HepG2 (cell line): ENCODE data around the gene BEAN1. TPM values are rescaled to one million over a fixed set of nuclear protein-coding genes. Genes with fewer than 3 reads are reported as not detected.
A peak's percentile ranks its signal among the peaks of the same experiment; 100 is the strongest.

Experiments
- ARHGAP35 ChIP-seq: sonication (generic); formaldehyde crosslinking; IDR thresholded peaks from 2 replicates; pipeline ENCODE4 v1.9.0; 2022; ENCODE audit warnings: mild to moderate bottlenecking, inconsistent platforms, moderate library complexity, missing genetic modification reagents, borderline replicate concordance
- CCAR2 ChIP-seq: fragments of 200-400 bp; formaldehyde crosslinking; optimal IDR thresholded peaks from 2 replicates; pipeline ENCODE3; 2018; ENCODE audit warnings: low read depth, mild to moderate bottlenecking, low read length, moderate library complexity
- DNMT3B ChIP-seq: conservative IDR thresholded peaks from 2 replicates; pipeline ENCODE4 v1.6.1; 2016; ENCODE audit warnings: missing biosample characterization, control low read depth
- ETV5 ChIP-seq: IDR thresholded peaks from 2 replicates; pipeline ENCODE4 v1.6.1; 2018; ENCODE audit warnings: missing biosample characterization, missing genetic modification reagents, inconsistent platforms, borderline replicate concordance
- IRF2 ChIP-seq: IDR thresholded peaks from 2 replicates; pipeline ENCODE4 v1.6.1; 2018; ENCODE audit warnings: missing genetic modification reagents, missing compliant biosample characterization
- MIER3 ChIP-seq: IDR thresholded peaks from 2 replicates; pipeline ENCODE4 v1.6.1; 2016; ENCODE audit warnings: missing compliant biosample characterization, borderline replicate concordance
- NCOA1 ChIP-seq: sonication (generic); formaldehyde crosslinking; IDR thresholded peaks from 2 replicates; pipeline ENCODE4 v1.9.0; 2021; ENCODE audit warnings: missing genetic modification reagents
- PAX8 ChIP-seq: sonication (generic); formaldehyde crosslinking; IDR thresholded peaks from 2 replicates; pipeline ENCODE4 v1.8.0; 2022; ENCODE audit warnings: mild to moderate bottlenecking, missing genetic modification reagents, borderline replicate concordance
- POLR2AphosphoS2 ChIP-seq: IDR thresholded peaks from 2 replicates; pipeline ENCODE4 v1.6.1; 2011; ENCODE audit warnings: low read depth, low read length, improper control_type of control experiment
- RCOR2 ChIP-seq: IDR thresholded peaks from 2 replicates; pipeline ENCODE4 v1.6.1; 2016; ENCODE audit warnings: missing biosample characterization, missing genetic modification reagents
- SIN3A ChIP-seq: IDR thresholded peaks from 2 replicates; pipeline ENCODE4 v1.6.1; 2011; ENCODE audit warnings: low read depth, mild to moderate bottlenecking, control low read depth, low read length, borderline replicate concordance
- STAG1 ChIP-seq: sonication (generic); formaldehyde crosslinking; IDR thresholded peaks from 2 replicates; pipeline ENCODE4 v1.4.0; 2020; ENCODE audit warnings: missing genetic modification reagents
- TGIF2 ChIP-seq: IDR thresholded peaks from 2 replicates; pipeline ENCODE4 v1.6.1; 2016; ENCODE audit warnings: control low read depth, missing compliant biosample characterization
- YEATS4 ChIP-seq: sonication (generic); formaldehyde crosslinking; IDR thresholded peaks from 2 replicates; pipeline ENCODE4 v1.4.0; 2020; ENCODE audit warnings: missing genetic modification reagents, borderline replicate concordance
- ZMYM4 ChIP-seq: sonication (generic); formaldehyde crosslinking; IDR thresholded peaks from 2 replicates; pipeline ENCODE4 v1.8.1; 2023; ENCODE audit warnings: mild to moderate bottlenecking, missing genetic modification reagents
- ZNF232 ChIP-seq: sonication (generic); formaldehyde crosslinking; IDR thresholded peaks from 2 replicates; pipeline ENCODE4 v1.4.0; 2020; ENCODE audit warnings: missing genetic modification reagents, borderline replicate concordance
- ZNF253 ChIP-seq: sonication (generic); formaldehyde crosslinking; IDR thresholded peaks from 2 replicates; pipeline ENCODE4 v1.8.0; 2022; ENCODE audit warnings: mild to moderate bottlenecking, missing genetic modification reagents, borderline replicate concordance
- ZNF34 ChIP-seq: sonication (generic); formaldehyde crosslinking; IDR thresholded peaks from 2 replicates; pipeline ENCODE4 v1.4.0; 2020; ENCODE audit warnings: mild to moderate bottlenecking, missing genetic modification reagents, borderline replicate concordance
- ZNF350 ChIP-seq: sonication (generic); formaldehyde crosslinking; IDR thresholded peaks from 2 replicates; pipeline ENCODE4 v1.4.0; 2020; ENCODE audit warnings: mild to moderate bottlenecking, low read depth, missing genetic modification reagents, borderline replicate concordance
- ZNF367 ChIP-seq: sonication (generic); formaldehyde crosslinking; IDR thresholded peaks from 2 replicates; pipeline ENCODE4 v1.4.0; 2020; ENCODE audit warnings: missing genetic modification reagents, borderline replicate concordance
- ZNF460 ChIP-seq: sonication (generic); formaldehyde crosslinking; IDR thresholded peaks from 2 replicates; pipeline ENCODE4 v1.5.1; 2020; ENCODE audit warnings: missing genetic modification reagents, mild to moderate bottlenecking, borderline replicate concordance
- ZNF543 ChIP-seq: sonication (generic); formaldehyde crosslinking; IDR thresholded peaks from 2 replicates; pipeline ENCODE4 v1.4.0; 2020; ENCODE audit warnings: mild to moderate bottlenecking, missing genetic modification reagents
- ZNF547 ChIP-seq: sonication (generic); formaldehyde crosslinking; IDR thresholded peaks from 2 replicates; pipeline ENCODE4 v1.5.1; 2020; ENCODE audit warnings: mild to moderate bottlenecking, missing genetic modification reagents
- polyA plus RNA-seq, 8 experiments: library from polyadenylated mRNA; depleted of rRNA in 3 of 8; stranded (reverse) in 7 of 8; unstranded in 1 of 8; fragments of >200 nt; fragmentation: Illumina TruSeq in 4 of 8; extraction: Trizol in 4 of 8; gene quantifications; 2 replicates each; pipeline versions ENCODE4 v1.2.1 to v1.2.3, GENCODE V29; 2011 to 2016; ENCODE audit warnings: low read depth in 4 of 8, missing spikeins in 1 of 8, mixed read lengths in 1 of 8; ENCODE audit not compliant: insufficient read depth in 1 of 8
- total RNA-seq, 5 experiments: library from RNA; depleted of rRNA; stranded (reverse); fragments of >200 nt; fragmentation: Illumina TruSeq; extraction: Trizol; gene quantifications; 2 replicates each; pipeline ENCODE4 v1.2.3, GENCODE V29; 2016; ENCODE audit warnings: low read depth in 1 of 5
- TF ChIP-seq, protein P1 (sequence below): sonication (generic); formaldehyde crosslinking; IDR thresholded peaks from 2 replicates; pipeline ENCODE4 v1.5.0; 2020; ENCODE audit warnings: missing genetic modification reagents
- TF ChIP-seq, protein P2 (sequence below): sonication (generic); formaldehyde crosslinking; IDR thresholded peaks from 2 replicates; pipeline ENCODE4 v1.8.1; 2023; ENCODE audit warnings: mild to moderate bottlenecking, missing genetic modification reagents
- TF ChIP-seq, protein P3 (sequence below): sonication (generic); formaldehyde crosslinking; IDR thresholded peaks from 2 replicates; pipeline ENCODE4 v1.5.0; 2020; ENCODE audit warnings: mild to moderate bottlenecking, missing genetic modification reagents

The BEAN1 gene
- total and polyA plus RNA-seq, 2 of the 13 experiments (the other 11 are each of a cell fraction or from before 2014, with no cell fraction given): 0.53 to 1.4 TPM

DNA sequence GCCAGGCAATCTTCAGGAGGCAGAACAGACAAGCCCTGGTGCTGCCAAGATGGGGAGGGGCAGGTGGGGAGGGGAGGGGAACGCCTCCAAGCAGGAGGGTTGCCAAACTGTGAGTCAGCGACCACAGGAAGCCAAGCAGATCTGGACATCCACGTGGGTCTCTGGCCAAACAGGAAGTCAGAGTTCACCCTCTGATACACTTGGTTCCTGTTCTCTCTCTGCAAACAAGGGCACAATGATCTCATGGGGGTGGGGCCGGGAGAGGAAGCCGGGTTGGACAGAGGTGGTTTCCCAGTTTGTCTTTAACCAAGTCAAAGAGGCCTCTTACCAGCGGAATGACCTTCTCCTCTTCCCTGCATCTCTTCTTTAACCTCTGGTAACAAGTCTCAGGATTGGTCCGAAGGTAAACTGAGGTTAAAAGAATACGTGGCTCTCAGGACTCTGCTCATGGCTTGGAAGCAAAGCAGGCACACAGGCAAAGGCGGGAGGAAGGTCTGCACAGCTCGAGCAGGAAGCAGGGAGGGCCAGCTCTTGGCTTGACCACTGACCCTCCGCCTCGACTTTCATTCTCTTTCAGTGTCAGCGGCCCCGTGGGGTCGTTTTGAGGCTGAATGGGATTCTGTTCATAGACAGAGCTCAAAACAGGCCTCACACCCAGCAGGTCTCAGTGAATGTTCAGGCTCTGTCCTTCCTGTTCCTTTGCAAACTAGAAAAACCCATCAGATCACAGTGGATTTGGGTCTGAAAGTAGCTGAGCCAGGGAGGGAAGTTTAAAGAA is 89.9 kb downstream of the BEAN1 start (continued):
- TF ChIP-seq, protein P1, sequence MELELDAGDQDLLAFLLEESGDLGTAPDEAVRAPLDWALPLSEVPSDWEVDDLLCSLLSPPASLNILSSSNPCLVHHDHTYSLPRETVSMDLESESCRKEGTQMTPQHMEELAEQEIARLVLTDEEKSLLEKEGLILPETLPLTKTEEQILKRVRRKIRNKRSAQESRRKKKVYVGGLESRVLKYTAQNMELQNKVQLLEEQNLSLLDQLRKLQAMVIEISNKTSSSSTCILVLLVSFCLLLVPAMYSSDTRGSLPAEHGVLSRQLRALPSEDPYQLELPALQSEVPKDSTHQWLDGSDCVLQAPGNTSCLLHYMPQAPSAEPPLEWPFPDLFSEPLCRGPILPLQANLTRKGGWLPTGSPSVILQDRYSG (CRISPR knock-in tag): peak; percentile 84; the same call in 1 of the 2 replicates
- TF ChIP-seq RCOR2 (CRISPR knock-in tag): peak; percentile 56
- peak; percentile 99 for TF ChIP-seq IRF2 (CRISPR knock-in tag)
- no peak for TF ChIP-seq ZNF460 (CRISPR knock-in tag)
- TF ChIP-seq DNMT3B (CRISPR knock-in tag): peak; percentile 29; the same call in 1 of the 2 replicates
- peak; percentile 98 for TF ChIP-seq MIER3 (CRISPR knock-in tag)
- no peak; the same call in 1 of the 2 replicates for TF ChIP-seq PAX8
- TF ChIP-seq ETV5: peak; percentile 99
- TF ChIP-seq SIN3A: peak; percentile 95; the same call in 1 of the 2 replicates
- TF ChIP-seq, protein P2, sequence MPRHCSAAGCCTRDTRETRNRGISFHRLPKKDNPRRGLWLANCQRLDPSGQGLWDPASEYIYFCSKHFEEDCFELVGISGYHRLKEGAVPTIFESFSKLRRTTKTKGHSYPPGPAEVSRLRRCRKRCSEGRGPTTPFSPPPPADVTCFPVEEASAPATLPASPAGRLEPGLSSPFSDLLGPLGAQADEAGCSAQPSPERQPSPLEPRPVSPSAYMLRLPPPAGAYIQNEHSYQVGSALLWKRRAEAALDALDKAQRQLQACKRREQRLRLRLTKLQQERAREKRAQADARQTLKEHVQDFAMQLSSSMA (CRISPR knock-in tag): peak; percentile 81
- TF ChIP-seq TGIF2 (CRISPR knock-in tag): peak; percentile 66
- no peak for TF ChIP-seq ZNF367 (CRISPR knock-in tag)
- TF ChIP-seq NCOA1: 0 out of 2 replicates have a peak, but pooled peaks have one; percentile 66
- peak; percentile 90; the same call in 1 of the 2 replicates for TF ChIP-seq ZNF232
- peak; percentile 92 for TF ChIP-seq ZMYM4 (CRISPR knock-in tag)
- TF ChIP-seq ZNF543 (CRISPR knock-in tag): peak; percentile 73; the same call in 1 of the 2 replicates
- TF ChIP-seq ARHGAP35 (CRISPR knock-in tag): peak; percentile 8; the same call in 1 of the 2 replicates
- TF ChIP-seq YEATS4 (CRISPR knock-in tag): peak; percentile 93
- TF ChIP-seq POLR2AphosphoS2: 0 out of 2 replicates have a peak, but pooled peaks have one; percentile 77
- TF ChIP-seq ZNF253: peak; percentile 71; the same call in 1 of the 2 replicates
- no peak for TF ChIP-seq ZNF34 (CRISPR knock-in tag)
- TF ChIP-seq ZNF350 (CRISPR knock-in tag): peak; percentile 56; the same call in 1 of the 2 replicates
- 0 out of 2 replicates have a peak, but pooled peaks have one; percentile 64 for TF ChIP-seq ZNF547 (CRISPR knock-in tag)
- TF ChIP-seq STAG1: peak; percentile 2; the same call in 1 of the 2 replicates
- no peak for TF ChIP-seq CCAR2
- TF ChIP-seq, protein P3, sequence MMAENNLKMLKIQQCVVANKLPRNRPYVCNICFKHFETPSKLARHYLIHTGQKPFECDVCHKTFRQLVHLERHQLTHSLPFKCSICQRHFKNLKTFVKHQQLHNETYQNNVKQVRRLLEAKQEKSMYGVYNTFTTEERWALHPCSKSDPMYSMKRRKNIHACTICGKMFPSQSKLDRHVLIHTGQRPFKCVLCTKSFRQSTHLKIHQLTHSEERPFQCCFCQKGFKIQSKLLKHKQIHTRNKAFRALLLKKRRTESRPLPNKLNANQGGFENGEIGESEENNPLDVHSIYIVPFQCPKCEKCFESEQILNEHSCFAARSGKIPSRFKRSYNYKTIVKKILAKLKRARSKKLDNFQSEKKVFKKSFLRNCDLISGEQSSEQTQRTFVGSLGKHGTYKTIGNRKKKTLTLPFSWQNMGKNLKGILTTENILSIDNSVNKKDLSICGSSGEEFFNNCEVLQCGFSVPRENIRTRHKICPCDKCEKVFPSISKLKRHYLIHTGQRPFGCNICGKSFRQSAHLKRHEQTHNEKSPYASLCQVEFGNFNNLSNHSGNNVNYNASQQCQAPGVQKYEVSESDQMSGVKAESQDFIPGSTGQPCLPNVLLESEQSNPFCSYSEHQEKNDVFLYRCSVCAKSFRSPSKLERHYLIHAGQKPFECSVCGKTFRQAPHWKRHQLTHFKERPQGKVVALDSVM: peak; percentile 71
